Endodermal cell (in vitro differentiated cells): ENCODE results near the gene BCL7A. TPM values are rescaled to one million over a fixed set of nuclear protein-coding genes. Genes with fewer than 3 reads are reported as not detected.

Experiments
- DNase-seq: peaks from one replicate; pipeline ENCODE4 v3.0.0-alpha.2; 2017
- H3K27ac ChIP-seq: 2 replicates; pipeline ENCODE4 v1.5.1; 2013; ENCODE audit warnings: mild to moderate bottlenecking, low read depth, low read length, moderate library complexity
- H3K27me3 ChIP-seq: 2 replicates; pipeline ENCODE4 v1.6.1; 2013; ENCODE audit warnings: mild to moderate bottlenecking, low read length, moderate library complexity; ENCODE audit not compliant: insufficient read depth, control insufficient read depth, poor library complexity, severe bottlenecking
- H3K36me3 ChIP-seq: 2 replicates; pipeline ENCODE4 v1.7.0; 2013; ENCODE audit warnings: mild to moderate bottlenecking, low read length, moderate library complexity; ENCODE audit not compliant: control insufficient read depth, insufficient read depth
- H3K4me1 ChIP-seq: one replicate; pipeline ENCODE4 v1.7.0; 2013; ENCODE audit warnings: low read length; ENCODE audit not compliant: control insufficient read depth, insufficient read depth
- H3K4me3 ChIP-seq: 2 replicates; pipeline ENCODE4 v1.5.1; 2013; ENCODE audit warnings: mild to moderate bottlenecking, low read length, moderate library complexity
- H3K9ac ChIP-seq: 2 replicates; pipeline ENCODE4 v1.6.1; 2013; ENCODE audit warnings: mild to moderate bottlenecking, low read length, moderate library complexity; ENCODE audit not compliant: poor library complexity, severe bottlenecking; ENCODE audit errors: extremely low read depth
- H3K9me3 ChIP-seq: 2 replicates; pipeline ENCODE4 v1.6.1; 2013; ENCODE audit warnings: mild to moderate bottlenecking, low read length, moderate library complexity; ENCODE audit not compliant: control insufficient read depth
- H3K27ac Mint-ChIP-seq: 2 replicates; pipeline ENCODE4 v1.8.0; 2020; ENCODE audit warnings: mixed read lengths
- H3K27me3 Mint-ChIP-seq: 2 replicates; pipeline ENCODE4 v1.8.0; 2021; ENCODE audit warnings: mild to moderate bottlenecking, mixed read lengths; ENCODE audit not compliant: insufficient read depth
- H3K36me3 Mint-ChIP-seq: 2 replicates; pipeline ENCODE4 v1.8.0; 2020; ENCODE audit warnings: low read depth, mixed read lengths
- H3K4me1 Mint-ChIP-seq: 2 replicates; pipeline ENCODE4 v1.8.0; 2020; ENCODE audit warnings: mixed read lengths
- H3K4me3 Mint-ChIP-seq: 2 replicates; pipeline ENCODE4 v1.8.0; 2020; ENCODE audit warnings: mild to moderate bottlenecking, moderate library complexity, mixed read lengths
- H3K9me3 Mint-ChIP-seq: 2 replicates; pipeline ENCODE4 v1.8.0; 2020; ENCODE audit warnings: mild to moderate bottlenecking, mixed read lengths
- CTCF ChIP-seq: fragments of 200-600 bp; sonication (generic); conservative IDR thresholded peaks from 2 replicates; pipeline ENCODE4 v1.5.0; 2021; ENCODE audit warnings: antibody characterized with exemption, mild to moderate bottlenecking
- WGBS, 2 experiments: methylation state at CpG; one replicate each; pipeline versions ENCODE4 v1.1.5 to v1.1.7; 2013; ENCODE audit warnings: missing lambda C conversion rate in 2 of 2, mixed read lengths in 1 of 2; ENCODE audit not compliant: insufficient coverage in 1 of 2, insufficient read length in 1 of 2; 5-methylcytosine and 5-hydroxymethylcytosine counted together
- total RNA-seq, 2 donors: library from RNA; stranded (reverse); fragmentation: NEBNext Ultra II Directional in 1 of 2; extraction: Animal tissue kit (Norgen Biotek cat#: 25700) in 1 of 2; gene quantifications; 2 replicates in 1 of 2; 3 replicates in 1 of 2; pipeline ENCODE4 v1.2.1, GENCODE V29; 2021

BCL7A gene
- total RNA-seq, 2 donors from 2014 or later, result 22.3 to 28.9 TPM

- Mint-ChIP-seq H3K27ac (peak overlapping the region; percentile 30), H3K4me1 (peaks cover 2% of the 10 kb centered on the region), H3K27me3 (no peaks in the 10 kb centered on the region), H3K36me3 (peaks cover 2% of the 10 kb centered on the region), H3K4me3 (no peak overlapping the region), H3K9me3 (no peaks in the 10 kb centered on the region)
- Histone ChIP-seq H3K36me3 (no peaks in the 10 kb centered on the region), H3K4me3 (no peak overlapping the region), H3K4me1 (no peaks in the 10 kb centered on the region), H3K27ac (no peak overlapping the region), H3K9ac (no peak overlapping the region), H3K27me3 (no peaks in the 10 kb centered on the region), H3K9me3 (no peaks in the 10 kb centered on the region)
- 93 to 95% methylated on average over 19 to 23 of the region's 23 CpGs for WGBS, 2 experiments
- no peak for TF ChIP-seq CTCF
- no peak for DNase-seq
These were observed 7.3 kb downstream of the BCL7A start for GRCh38 chr12:122028905-122029560.

DNA sequence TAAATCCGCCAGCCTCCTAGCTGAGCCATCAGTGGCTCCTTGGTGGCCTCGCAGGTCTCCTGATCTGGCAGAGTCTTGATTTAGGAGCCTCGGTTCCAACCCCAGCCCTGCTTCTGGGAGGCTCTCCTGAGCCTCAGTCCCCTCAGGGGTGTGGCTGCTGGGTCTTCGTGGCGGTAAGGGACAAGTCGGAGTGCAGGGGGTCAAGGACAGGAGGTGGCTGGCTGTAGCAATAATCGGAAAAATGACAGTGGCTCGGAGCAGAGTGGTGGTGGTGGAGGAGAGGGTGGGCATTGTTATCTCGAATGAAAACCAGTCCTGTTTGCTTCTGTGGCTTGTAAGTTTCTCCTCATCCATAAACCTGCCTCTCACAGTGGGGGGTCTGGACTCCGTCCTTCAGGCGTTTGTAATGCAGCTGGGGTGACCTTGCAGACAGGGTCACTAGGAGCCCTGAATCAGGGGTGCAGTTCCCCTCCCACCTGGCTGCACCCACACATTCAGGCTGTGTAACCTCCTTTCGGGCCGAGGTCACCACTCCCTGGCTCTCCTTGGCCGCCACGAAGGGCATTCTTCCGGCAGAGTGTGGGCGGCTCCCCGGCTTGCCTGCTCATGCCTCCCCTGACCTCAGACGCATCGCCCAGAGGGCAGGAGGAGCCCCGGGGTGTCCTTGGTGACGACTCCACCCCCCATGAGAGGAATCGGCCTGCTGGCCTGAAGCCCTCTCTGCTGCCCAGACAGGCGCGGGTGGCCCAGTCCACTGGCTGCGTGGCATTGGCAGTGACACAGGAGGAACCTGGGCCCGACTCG, 8.1 kb downstream of the BCL7A start:
- peaks cover 2% of the 10 kb centered on the region for H3K4me1 Mint-ChIP-seq
- H3K4me3 Mint-ChIP-seq, result no peak overlapping the region
- Histone ChIP-seq H3K27ac (no peak overlapping the region), H3K27me3 (no peaks in the 10 kb centered on the region), H3K4me1 (no peaks in the 10 kb centered on the region), H3K9me3 (no peaks in the 10 kb centered on the region), H3K36me3 (peaks cover 2% of the 10 kb centered on the region), H3K9ac (no peak overlapping the region), H3K4me3 (no peak overlapping the region)
- H3K27ac Mint-ChIP-seq, result no peak overlapping the region
- H3K27me3 Mint-ChIP-seq, result no peaks in the 10 kb centered on the region
- peak; percentile 58 for DNase-seq
- H3K9me3 Mint-ChIP-seq, result no peaks in the 10 kb centered on the region
- no peak for TF ChIP-seq CTCF
- WGBS, 2 experiments, result 93 to 95% methylated on average over 19 to 28 of the region's 28 CpGs
- H3K36me3 Mint-ChIP-seq, result peaks cover 5% of the 10 kb centered on the region

DNA sequence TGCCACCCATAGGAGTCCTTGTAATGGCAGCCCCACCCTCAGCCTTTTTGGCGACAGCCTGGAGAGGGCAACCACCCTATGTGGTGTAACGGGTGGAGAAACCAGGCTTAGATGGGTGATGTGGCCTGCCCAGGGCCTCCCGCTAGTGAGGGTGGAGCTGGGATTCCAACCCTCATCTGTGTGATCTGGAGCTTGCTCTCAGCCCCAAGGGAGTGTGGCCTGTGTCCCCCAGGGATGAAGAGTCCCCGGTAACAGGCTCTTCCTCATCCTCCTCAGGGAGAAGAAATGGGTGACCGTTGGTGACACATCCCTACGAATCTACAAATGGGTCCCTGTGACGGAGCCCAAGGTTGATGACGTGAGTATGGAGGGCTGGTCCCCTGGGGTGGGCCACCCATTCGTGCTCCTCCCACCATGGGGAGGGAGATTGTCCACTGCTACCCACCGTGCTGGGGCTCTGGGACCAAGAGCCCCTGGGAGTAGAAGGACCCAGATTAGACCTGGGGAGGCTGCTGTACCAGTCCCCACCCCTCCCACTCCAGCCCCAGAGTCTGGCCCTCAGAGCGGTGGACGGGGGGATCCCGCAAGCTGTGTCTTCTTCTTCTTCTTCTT, 8.8 kb downstream of the BCL7A start:
- no peaks in the 10 kb centered on the region for H3K27me3 Mint-ChIP-seq
- WGBS, 2 experiments, result 96% methylated on average over 10 to 13 of the region's 13 CpGs
- Histone ChIP-seq H3K9me3 (no peaks in the 10 kb centered on the region), H3K4me1 (no peaks in the 10 kb centered on the region), H3K4me3 (no peak overlapping the region), H3K27ac (no peak overlapping the region), H3K9ac (no peak overlapping the region), H3K27me3 (no peaks in the 10 kb centered on the region), H3K36me3 (peaks cover 9% of the 10 kb centered on the region)
- H3K4me3 Mint-ChIP-seq, result no peak overlapping the region
- no peaks in the 10 kb centered on the region for H3K9me3 Mint-ChIP-seq
- H3K4me1 Mint-ChIP-seq, result peaks cover 2% of the 10 kb centered on the region
- DNase-seq, result no peak
- TF ChIP-seq CTCF, result no peak
- H3K27ac Mint-ChIP-seq, result no peak overlapping the region
- peaks cover 11% of the 10 kb centered on the region for H3K36me3 Mint-ChIP-seq
